Testis (tissue), 2 donors: ENCODE measurements around the gene GRIA4.
"Not testable (repeated sequence)": the region's sequence is repeated elsewhere in the genome, so short reads cannot be mapped to it uniquely, and the experiment has no call there.

Experiments used
- CTCF ChIP-seq, 3 experiments: fragments of 450-650 bp in 2 of 3; fragments of 200-600 bp in 1 of 3; sonication (generic) in 1 of 3; IDR thresholded peaks; one replicate each; pipeline ENCODE4 v1.5.1; 2016 to 2019; ENCODE audit warnings: antibody characterized with exemption in 3 of 3, mild to moderate bottlenecking in 2 of 3, moderate library complexity in 1 of 3
- POLR2A ChIP-seq: fragments of 450-650 bp; IDR thresholded peaks from one replicate; pipeline ENCODE4 v1.6.1; 2017; ENCODE audit warnings: antibody characterized with exemption, mild to moderate bottlenecking, moderate library complexity

GRCh38 chr11:105785850-105786249 lies 176.0 kb downstream of the GRIA4 start:
- TF ChIP-seq CTCF (IDR thresholded peaks at IDR 0.05); POLR2A: not testable (repeated sequence)
